NOMO-1 treated with dmso at 0.1 percent for 144 hours (cell line): ENCODE results near the gene TMEM259.

Source experiments
- DNase-seq: peaks from one replicate; lab custom pipeline; 2025; ENCODE audit not compliant: unreplicated experiment; lab: John Stamatoyannopoulos, UW

The TMEM259 gene

GRCh38 chr19:1017906-1018305 lies 3.0 kb downstream of the TMEM259 start:
- DNase-seq, result no peak

- DNase-seq, result no peak
Measured at GRCh38 chr19:1017115-1017905, 3.6 kb downstream of the TMEM259 start.

- no peak for DNase-seq
Measured at GRCh38 chr19:1016647-1017114, 4.2 kb downstream of the TMEM259 start.

- DNase-seq, result no peak
Measured at GRCh38 chr19:1015782-1016646, 4.9 kb downstream of the TMEM259 start.

- DNase-seq, result no peak
Measured at GRCh38 chr19:1015061-1015781, 5.7 kb downstream of the TMEM259 start.

GRCh38 chr19:1014161-1015060 lies 6.5 kb downstream of the TMEM259 start:
- DNase-seq, result no peak

- no peak for DNase-seq
Measured at GRCh38 chr19:1013218-1013617, 7.7 kb downstream of the TMEM259 start.

- no peak for DNase-seq
Measured at GRCh38 chr19:1012334-1012733, 8.6 kb downstream of the TMEM259 start.

- DNase-seq, result no peak
Measured at GRCh38 chr19:1011831-1012333, 9.0 kb downstream of the TMEM259 start.

- no peak for DNase-seq
Measured at GRCh38 chr19:1010586-1011510, 10.1 kb downstream of the TMEM259 start.

GRCh38 chr19:1009981-1010538 lies 10.9 kb downstream of the TMEM259 start:
- DNase-seq, result no peak

GRCh38 chr19:1009041-1009980 lies 11.6 kb downstream of the TMEM259 start:
- no peak for DNase-seq

- DNase-seq, result no peak
Measured at GRCh38 chr19:1008268-1009040, 12.5 kb downstream of the TMEM259 start.

GRCh38 chr19:1007399-1008251 lies 13.3 kb downstream of the TMEM259 start:
- DNase-seq, result no peak

GRCh38 chr19:1006711-1007398 lies 14.1 kb downstream of the TMEM259 start:
- no peak for DNase-seq
